ENCODE measurements around the gene RPP30. TPM values are rescaled to one million over a fixed set of nuclear protein-coding genes. Genes with fewer than 3 reads are reported as not detected.

The RPP30 gene
- total and polyA plus RNA-seq, 2 experiments from 2014 or later: 89.7 to 142 TPM

GRCh38 chr10:90917238-90917967 lies 45.6 kb downstream of the RPP30 start (continued):
- no peak for TF ChIP-seq CTCF (conservative IDR thresholded peaks at IDR 0.05; ENCODE audit: low read depth in 2 of 2)
- no peak for TF ChIP-seq STAT1 (IDR thresholded peaks at IDR 0.05; ENCODE audit: unreplicated experiment)
- no peak for TF ChIP-seq EZH2phosphoT487 (IDR thresholded peaks at IDR 0.05; ENCODE audit: unreplicated experiment)
- no peak for TF ChIP-seq EZH2 (IDR thresholded peaks at IDR 0.05; ENCODE audit: low read depth, unreplicated experiment)
- no peak for TF ChIP-seq NANOG (IDR thresholded peaks at IDR 0.05; ENCODE audit: borderline replicate concordance)
- no peak for TF ChIP-seq REST (IDR thresholded peaks at IDR 0.05; ENCODE audit: unreplicated experiment)
- no peak for TF ChIP-seq ZNF331 (CRISPR knock-in tag; IDR thresholded peaks at IDR 0.05; ENCODE audit: low read depth)
- TF ChIP-seq ZNF114 (CRISPR knock-in tag; IDR thresholded peaks at IDR 0.05): no peak
- TF ChIP-seq POLR2AphosphoS5 (IDR thresholded peaks at IDR 0.05; ENCODE audit: low read depth): no peak
- no peak for TF ChIP-seq ETS1 (IDR thresholded peaks at IDR 0.05)
- TF ChIP-seq CREB1 (CRISPR knock-in tag; IDR thresholded peaks at IDR 0.05; ENCODE audit: low read depth): no peak

DNA sequence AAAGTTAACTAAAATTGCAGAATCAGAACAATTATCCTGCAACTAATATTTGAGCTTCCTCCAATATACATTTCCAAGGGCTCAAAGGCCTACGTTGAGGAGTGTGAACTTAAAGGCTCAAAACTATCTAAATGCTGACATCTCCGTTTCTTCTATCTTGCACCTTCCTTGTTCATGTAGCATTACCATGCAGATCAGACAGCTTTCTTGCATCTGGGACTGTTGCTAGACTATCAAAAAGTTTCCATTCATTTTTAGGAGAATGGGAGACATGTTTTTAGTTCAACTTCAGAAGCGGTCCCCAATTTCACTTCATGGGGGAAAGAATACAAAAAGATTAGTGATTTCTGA lies 46.2 kb downstream of the RPP30 start:
- Mint-ChIP-seq H3K27me3 (ENCODE audit: insufficient read depth, low read depth, poor library complexity) (peaks cover 99% of the 10 kb centered on the region), H3K4me1 (no peaks in the 10 kb centered on the region; the same call in 2 of the 3 replicates), H3K27ac (no peak overlapping the region), H3K36me3 (ENCODE audit: low read depth) (no peaks in the 10 kb centered on the region), H3K9me3 (peaks cover 3% of the 10 kb centered on the region; the same call in 1 of the 3 replicates), H3K4me3 (no peak overlapping the region)
- no peaks in the 10 kb centered on the region for H3K79me2 ChIP-seq (replicated peaks; ENCODE audit: insufficient read depth)
- H3F3A ChIP-seq (replicated peaks; ENCODE audit: low read depth): no peaks in the 10 kb centered on the region; the same call in 1 of the 2 replicates
- no peaks in the 10 kb centered on the region for H3K9me2 ChIP-seq (ENCODE audit: insufficient read depth)
- no peak for DNase-seq (ENCODE audit: low spot score)
- no peaks in the 10 kb centered on the region for H3K4me1 ChIP-seq (ENCODE audit: insufficient read depth)
- no peak overlapping the region for H3K27ac ChIP-seq (ENCODE audit: low read depth)
- no peak overlapping the region for H3K4me3 ChIP-seq
- H3K27me3 ChIP-seq (ENCODE audit: insufficient read depth): peaks cover 100% of the 10 kb centered on the region
- peaks cover 20% of the 10 kb centered on the region; the same call in 1 of the 2 replicates for H4K20me1 ChIP-seq (replicated peaks; ENCODE audit: insufficient read depth)
- H2AFZ ChIP-seq: no peak overlapping the region
- no peaks in the 10 kb centered on the region for H3K36me3 ChIP-seq (ENCODE audit: insufficient read depth)
- no peak overlapping the region for H3K4me2 ChIP-seq
- ATAC-seq: no peak
- TF ChIP-seq ZNF462 (CRISPR knock-in tag; IDR thresholded peaks at IDR 0.05) (no peak), EZH2 (IDR thresholded peaks at IDR 0.05; ENCODE audit: low read depth, unreplicated experiment) (peak; percentile 53), CREB1 (CRISPR knock-in tag; IDR thresholded peaks at IDR 0.05; ENCODE audit: low read depth) (no peak), JUNB (IDR thresholded peaks at IDR 0.05; ENCODE audit: unreplicated experiment) (no peak)

All from GM23338 (cell line).